Limb (tissue), 2 donors: ENCODE results near the gene KCP.

ENCODE experiments used
- DNase-seq, 2 donors: peaks; one replicate each; pipeline ENCODE4 v3.0.0-alpha.2; 2016; ENCODE audit errors: extremely low spot score in 2 of 2

KCP gene

DNA sequence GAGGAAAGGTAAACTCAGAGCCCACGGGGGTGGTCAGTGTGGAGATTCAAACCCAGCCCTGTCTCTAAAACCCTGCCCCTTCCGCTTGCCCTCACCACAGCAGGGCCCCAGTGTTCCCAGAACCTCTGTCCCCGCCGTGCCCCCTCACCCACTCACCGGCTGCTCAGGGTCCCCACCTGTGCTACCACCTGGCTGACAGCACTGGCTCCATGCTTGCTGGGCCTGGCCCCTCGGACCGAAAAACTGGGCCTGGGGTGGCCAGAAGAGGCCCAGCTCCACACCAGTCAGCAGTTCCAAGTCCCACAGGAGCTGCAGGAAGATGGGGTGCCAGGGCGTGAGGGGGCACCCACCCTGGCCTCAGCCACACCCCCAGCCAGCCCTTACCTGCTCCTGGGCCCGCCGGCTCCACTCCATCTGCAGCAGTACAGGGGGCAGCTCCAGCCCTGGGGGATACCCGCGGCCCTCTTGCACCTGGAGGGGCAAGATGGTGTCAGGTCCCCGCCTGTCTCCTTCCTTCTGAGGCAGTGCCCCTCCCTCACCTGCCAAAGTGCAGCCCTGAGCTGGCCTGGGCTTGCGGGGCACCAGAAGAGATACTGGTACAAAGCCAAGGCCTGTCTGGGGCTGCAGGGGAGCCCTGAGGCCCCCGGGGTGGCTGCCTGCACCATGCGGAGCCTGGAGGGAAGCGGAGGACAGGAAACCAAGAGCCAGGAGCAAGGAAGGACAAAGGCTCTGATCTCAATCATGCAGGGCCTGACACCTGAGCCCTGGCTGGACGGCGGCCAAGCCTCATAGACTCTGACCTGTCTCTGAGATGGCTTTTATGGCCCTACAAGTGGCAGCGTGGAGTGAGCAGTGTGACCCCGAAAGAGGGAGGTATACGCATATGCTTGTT is 36.1 kb downstream of the KCP start:
- DNase-seq = no peak

DNA sequence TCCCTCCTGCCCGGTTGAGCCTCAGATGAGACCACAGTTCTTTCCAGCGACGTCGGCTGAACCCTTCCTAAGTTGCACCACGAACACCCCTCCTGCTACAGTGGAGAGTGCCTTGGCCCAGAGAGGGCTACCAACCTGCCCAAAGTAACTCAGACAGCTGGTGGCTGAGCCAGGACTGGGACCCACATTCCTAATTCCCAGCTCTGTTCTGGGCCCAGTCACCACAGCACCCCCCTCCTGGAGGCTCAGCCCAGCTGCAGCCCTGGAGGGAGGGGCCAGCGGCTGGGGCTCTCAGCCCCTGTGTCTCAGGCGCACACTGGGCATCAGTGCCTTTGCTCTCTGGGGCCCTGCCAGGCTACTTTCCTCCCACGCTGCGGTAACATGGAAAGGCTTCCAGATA is 37.3 kb downstream of the KCP start:
- DNase-seq = no peak

DNA sequence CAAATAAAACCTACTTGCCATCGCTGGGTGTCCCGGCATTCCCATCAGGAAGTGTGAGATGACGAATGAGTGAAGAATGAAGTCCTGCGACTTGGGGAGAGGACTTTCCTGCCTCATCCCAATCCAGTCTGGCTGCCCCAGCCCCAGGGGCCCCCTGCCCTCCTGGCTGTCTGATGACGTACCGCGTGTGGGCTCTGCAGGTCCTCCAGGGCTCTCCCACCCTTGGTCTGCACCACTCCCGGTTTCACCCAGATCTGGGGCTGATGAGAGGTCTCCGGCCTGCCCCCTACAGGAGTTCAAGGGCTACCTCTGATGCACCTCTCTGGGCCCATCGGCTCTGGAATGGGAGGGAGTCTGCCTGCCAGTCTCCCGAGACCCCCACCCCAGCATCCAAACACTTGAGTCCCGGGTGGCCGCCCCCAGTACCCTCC is 38.1 kb downstream of the KCP start:
- no peak for DNase-seq

DNA sequence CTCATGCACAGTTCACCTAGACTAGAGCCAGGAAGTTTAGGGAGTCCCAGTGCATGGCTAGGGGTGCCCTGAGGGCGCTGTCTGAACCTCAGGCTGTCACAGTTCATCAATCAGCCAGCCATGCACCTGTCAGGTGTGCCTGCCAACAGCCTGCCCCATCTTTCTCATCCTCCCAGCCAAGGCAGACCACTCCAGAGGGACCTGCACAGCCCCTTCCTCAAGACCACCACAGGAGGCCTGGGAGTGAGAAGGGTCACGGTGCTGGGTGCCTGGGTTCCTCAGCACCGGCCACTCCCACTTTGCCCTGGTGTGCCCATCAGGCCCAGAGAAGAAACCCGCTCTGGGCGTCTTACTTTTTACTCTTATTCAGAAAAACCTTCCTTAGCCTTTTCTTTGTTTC is 39.5 kb downstream of the KCP start:
- no peak for DNase-seq

DNA sequence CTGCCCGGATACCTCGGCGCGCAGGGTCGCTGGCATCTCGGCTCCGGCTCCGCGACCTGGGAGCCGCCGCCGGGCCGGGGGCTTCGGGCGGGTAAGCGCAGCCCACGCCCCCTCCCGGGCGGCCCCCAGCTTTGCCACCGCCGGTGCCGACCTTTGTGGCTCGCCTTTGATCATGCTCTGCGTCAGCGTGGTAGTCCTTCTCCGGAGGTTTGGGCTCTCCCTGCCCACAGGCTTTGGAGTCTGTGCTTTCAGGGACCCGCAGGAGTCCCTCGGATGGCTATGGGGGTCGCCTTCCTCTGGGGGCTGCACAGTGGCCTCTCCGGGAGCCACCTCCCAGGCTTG is 40.6 kb downstream of the KCP start:
- DNase-seq = no peak

DNA sequence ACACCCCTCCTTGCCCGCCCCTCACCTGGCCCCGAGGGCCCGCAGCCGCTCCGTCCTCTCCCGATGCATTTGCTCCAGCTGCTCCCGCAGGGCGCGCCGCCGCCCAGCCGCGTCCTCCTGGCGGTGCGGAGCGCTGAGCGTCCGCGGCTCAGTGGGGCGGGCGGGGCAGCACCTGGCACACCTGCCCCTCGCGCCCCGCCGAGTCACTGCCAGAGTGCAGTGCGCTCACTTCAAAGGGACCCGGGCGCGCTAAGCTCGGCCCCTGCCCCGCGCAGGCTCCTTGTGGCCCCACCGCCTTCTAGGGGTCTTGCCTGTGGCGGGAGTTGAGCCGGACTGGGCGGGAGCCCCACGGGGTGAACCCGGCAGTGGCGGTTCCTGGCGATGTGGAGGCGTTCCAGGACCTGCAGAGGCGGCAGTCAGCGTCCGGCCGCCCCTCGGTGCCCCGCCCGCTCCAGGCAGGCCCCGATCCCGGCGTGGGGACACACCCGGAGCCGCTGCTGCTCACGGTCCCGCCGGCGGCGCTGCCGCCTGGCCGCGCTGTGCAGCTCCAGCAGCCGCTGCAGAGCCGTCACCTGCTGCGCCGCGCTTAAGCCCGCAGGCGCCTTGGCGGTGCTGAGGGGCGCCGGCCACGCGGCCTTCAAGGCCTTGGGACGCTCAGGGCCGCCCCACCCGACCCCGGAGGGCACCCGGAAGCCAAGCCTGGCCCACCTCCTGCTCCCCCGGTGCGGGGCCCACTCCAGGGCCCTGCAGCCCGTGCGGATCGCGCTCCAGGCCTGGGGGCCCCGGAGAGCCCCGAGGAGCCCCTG is 41.2 kb downstream of the KCP start:
- DNase-seq = peak in 1 of 2 donors; percentile 69

DNA sequence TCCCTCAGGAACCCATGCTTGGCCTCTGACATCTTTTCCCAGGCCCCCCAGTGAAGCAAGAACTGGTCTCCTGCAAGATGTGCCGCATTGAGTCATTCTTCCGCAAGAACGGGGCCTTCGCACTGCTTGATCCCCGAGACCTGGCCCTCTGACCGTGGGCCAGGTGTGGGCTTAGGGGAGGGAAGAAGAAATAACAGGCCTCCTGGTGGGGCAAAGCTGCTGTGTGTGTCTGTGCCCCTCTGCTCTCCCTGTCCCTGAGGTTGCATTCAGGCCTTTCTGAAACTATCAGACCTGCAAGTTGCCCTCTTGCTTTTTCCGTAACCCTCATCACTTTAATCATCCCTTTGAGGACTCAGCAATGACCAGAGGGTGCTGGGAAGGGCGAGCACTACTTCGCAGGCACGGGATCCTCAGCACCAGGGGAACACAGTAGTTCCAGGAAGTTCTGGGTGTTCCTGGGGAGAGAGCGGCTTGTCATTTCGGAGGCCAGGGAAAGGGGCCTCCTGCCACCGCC is 41.8 kb downstream of the KCP start:
- DNase-seq = no peak

DNA sequence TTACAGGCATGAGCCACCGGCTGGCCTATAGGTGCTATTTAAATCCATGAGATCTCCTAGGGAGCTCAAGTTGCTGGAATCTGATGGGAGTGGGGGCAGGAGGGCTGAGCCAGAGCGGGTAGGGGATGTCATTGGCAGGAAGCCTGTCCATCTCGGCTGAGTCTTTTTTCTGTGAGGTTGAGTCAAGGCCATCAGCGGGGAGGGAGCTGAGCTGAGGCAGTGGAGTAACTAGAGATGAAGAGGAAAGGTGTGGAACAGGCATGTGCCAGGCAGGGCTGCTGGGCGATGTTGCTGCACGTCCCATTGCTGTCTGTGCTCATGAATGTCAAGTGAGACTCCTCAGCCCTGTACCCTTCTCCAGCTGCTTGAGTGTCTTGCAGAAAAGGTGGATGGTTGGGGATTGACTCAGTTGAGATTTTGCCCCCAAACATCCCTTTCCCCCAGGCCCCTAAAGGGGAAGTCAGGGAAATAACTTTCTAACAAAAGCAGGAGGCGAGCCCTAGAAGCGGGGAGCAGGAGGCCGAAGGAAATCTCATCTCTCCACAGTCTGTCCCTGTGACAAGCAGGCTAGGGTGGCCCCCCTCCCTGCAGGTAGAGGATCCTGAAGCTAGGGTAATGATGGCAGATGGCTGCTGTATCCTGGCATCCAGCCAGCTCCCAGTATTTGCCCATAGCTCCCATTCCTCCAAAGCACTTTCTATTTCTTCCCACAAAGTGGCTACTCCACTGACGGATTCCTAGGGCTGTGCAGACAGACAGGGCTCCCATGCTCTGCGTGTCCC is 42.5 kb downstream of the KCP start:
- DNase-seq = no peak

DNA sequence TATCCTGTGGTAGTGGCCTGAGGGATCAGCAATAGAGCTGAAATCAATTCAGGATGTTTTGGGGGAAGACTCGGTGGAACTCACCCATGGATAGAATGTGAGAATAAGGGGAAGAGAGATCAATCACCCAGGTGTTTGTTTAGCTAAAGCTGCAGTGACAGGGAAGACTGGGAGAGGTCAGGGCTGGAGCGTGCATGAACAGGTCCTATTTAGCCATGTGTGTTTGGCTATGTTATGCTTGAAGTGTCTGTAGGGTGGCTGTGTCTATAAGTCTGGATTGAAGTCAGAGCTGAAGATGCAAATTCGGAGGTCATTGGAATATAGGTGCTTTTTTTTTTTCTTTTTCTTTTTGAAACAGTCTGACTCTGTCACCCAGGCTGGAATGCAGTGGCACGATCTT is 43.3 kb downstream of the KCP start:
- no peak for DNase-seq

DNA sequence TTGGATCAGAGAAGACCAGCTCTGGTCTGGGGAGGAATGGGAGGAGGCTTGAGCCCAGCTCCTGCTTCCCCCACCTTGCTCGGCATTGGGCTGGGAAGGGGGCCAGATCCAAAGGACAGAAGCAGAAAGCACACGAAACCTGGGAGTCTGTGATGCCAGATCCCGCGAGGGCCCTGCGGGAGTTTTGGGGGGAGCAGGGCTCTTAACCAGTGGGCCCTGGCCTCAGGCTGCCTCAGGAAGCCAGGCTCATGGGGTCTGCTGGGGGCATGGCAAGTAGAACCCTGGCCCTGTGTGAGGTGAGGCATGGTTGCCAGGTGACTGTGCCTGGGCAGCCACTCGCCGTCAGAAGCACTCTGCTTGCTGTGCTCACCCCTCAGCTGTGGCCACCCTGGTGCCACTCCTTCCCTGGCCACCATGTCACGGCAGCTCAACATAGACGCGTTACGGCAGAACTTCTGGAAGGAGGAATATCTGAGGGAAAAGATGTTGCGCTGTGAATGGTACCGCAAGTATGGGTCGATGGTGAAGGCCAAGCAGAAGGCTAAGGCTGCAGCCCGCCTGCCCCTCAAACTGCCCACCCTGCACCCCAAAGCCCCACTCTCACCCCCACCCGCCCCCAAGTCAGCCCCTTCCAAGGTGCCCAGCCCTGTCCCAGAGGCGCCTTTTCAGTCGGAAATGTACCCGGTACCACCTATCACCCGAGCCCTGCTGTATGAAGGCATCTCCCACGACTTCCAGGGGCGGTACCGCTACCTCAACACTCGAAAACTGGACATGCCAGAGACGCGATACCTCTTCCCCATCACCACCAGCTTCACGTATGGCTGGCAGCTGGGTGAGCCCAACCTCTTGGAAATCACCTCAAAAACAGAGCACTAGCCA is 44.3 kb downstream of the KCP start:
- DNase-seq = no peak

DNA sequence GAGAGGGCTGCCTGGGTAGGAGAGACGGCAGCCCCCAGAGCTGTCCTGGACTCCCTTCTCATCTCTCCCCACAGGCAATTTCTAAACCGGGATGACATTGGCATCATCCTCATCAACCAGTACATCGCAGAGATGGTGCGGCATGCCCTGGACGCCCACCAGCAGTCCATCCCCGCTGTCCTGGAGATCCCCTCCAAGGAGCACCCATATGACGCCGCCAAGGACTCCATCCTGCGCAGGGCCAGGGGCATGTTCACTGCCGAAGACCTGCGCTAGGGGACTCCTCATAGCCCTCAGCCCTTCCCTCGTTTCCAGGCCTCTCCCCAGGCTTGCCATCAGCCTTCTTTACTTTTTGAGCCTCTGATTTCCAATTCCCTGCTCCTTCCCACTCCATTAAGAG is 45.2 kb downstream of the KCP start:
- no peak for DNase-seq

DNA sequence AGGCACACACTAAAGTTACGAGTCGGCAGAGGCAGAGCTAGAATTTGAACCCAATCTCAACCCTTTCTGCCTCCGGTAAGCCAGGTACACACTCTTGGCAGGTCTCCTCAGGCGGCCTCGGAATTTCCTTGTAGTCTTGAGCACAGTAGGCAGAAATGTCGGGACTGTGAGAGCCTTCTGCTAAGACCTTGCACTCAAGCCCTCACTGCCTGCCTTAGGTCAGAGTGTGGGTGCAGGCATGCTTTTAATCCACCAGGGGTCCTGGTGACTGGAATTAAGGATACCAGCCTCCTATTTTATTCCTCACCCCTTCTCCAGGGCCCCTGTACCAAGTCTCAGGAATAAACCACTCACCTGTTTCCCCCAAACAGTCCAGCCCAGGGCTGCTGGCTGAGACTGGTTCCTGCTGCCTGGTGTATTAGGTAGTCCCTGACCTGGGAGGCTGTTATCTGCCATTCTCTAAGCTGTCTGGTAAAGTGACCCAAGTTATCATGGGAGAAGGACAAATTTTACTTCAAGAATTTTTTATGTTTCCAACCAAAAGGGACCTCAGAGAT is 47.0 kb downstream of the KCP start:
- no peak for DNase-seq

DNA sequence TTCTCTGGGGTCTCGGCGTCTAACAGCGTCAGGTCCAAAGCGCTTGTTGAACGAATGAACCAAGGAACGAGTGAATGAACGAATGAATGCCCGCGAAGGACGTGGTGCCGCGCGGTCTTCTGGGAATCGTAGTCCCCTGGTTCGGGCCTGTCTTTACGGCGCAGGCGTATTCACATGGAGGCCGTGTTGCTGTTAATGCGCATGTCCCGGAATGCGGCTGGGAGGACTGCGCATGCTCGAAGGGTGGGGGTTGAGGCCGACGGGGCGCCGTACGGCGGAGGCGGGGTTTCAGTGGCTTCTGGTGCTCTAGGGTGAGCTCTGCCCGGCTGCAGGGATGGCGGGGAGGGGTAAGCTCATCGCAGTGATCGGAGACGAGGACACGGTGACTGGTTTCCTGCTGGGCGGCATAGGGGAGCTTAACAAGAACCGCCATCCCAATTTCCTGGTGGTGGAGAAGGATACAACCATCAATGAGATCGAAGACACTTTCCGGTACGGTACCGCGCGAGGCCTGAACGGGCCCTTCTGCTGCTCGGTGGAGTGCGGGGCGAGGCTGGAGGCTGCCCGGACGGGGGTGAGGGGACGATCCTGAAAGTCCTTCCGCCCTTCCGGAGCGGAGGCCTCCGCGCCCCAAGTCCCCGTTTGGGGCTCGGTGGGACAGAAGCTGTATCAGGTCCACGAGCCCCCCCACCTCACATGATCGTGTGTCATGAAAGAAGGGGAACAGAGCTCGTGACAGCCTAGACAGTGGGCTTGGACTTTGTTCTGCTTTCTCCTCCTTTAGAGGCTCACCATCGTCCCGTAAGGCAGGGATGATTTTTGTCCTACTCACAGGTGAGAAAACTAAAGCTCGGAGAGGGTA is 47.7 kb downstream of the KCP start, which contains the start of gene ATP6V1F:
ATP6V1F (plus strand) TSS at position 286 of the 862 bp plus-strand sequence; CDS start at position 335, 49 bp downstream.
- peak; percentile 98 to 100 for DNase-seq

DNA sequence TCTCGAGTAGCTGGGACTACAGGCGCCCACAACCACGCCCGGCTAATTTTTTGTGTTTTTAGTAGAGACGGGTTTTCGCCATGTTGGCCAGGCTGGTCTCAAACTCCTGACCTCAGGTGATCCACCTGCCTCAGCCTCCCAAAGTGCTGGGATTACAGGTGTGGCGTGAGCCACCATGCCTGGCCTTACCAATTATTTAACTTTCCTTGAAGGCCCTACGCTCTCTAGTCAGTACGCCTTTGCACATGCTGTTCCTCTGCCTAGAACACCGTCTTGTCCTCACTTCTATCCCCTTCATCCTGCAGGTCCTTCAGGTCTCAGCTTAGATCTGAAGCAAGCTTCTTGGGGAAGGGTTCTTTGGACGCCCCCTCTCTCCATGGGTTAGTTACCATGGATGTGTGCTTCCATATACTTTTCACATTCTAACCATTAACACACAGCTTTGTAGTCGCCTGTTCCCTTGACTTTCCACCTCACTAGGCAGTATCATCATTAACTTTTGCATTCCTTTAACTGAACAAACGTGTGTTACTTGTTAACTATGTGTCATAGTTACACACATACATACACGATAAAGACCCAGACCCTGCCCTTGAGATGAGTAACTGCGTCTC is 48.4 kb downstream of the KCP start:
- no peak for DNase-seq

DNA sequence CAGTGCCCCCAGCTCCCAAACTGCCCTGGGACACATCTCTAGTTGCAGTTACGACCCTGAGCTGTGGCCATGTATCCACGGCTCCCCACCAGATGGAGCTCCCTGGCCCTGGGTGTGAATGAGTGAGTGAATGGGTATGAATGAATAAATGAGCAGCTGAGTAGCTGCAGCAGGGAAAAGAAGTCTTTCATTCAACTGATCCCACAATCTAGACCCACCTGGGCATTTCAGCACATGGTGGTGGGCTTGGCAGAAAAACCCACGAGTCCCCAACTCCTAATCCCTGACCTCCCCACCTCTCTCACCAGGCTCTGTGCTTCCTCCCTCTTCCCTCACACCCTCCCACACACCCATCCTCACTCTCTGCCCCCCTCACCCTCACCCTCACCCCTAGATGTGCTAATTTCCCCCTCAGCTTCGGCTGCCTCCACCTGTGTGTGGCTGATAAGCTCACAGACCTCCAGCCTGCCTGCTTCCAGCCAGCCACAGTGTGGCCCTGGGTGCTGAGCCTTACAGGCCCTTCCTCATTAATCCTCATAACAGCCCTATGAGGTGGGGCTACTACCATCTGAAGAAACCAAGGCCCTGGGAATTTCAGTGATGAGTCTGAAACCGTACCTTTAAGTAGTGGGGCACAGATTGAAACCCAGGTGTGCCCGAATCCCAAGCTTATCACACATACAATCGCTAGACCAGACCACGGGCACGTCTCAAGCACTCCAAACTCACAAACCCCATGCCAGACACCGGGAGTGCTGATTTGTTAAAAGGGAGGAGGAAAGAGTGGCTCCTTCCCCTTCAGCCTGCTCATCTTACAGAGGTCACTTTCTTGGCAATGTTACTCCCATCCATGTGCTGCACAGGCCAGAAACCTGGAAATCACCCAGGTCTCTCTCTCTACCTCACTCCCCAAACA is 50.1 kb downstream of the KCP start:
- no peak for DNase-seq

DNA sequence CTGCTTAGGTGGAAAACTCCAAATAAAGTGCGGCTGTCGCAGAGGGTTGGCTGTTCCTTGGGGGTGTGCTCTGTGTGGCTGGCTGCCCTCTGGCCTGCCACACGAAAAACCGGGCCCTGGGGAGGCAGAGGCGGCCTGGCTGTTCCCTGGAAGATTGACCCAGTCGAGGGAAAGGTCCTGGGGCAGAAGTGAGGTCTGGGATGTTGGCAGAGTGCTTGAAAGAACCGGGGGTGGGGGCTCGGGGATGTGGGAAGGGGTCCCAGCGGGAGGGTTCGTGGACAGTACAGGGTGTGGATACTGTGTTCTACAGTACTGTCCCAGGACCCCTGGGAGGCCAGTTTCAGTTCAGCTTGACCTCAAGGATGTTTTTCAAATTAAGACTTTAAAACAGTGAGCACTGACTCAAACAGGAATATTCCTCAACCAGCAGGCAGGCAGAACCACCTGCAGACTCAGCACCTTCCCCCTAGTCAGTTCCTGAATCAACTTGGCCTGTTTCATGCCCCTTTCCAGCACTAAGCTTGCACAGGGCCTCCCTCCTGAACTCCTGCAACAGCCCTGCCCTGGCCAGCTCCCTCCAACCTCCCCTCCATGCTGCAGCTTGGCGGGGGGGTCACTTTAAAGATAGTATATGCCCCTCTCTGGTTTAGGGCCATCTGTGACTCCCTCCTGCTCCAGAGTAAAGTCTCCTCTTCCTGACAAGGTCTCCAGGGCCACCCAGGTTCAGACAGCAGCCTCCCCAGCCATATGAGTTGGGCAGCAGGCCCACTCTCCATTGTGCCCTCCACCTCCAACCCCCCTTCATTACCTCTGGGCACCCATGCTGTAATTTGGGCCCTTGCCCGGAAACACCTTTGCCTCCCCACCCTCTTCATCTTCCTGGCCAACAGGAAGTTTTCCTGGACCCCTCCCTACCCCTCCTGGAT is 51.0 kb downstream of the KCP start:
- DNase-seq = no peak
